NCI-H2171 (cell line): ENCODE results near the gene ARHGEF19.
"Not testable (repeated sequence)": the region's sequence is repeated elsewhere in the genome, so short reads cannot be mapped to it uniquely, and the experiment has no call there.

ENCODE experiments used
- DNase-seq: peaks from one replicate; lab custom pipeline; 2025; lab: John Stamatoyannopoulos, UW

The ARHGEF19 gene

DNA sequence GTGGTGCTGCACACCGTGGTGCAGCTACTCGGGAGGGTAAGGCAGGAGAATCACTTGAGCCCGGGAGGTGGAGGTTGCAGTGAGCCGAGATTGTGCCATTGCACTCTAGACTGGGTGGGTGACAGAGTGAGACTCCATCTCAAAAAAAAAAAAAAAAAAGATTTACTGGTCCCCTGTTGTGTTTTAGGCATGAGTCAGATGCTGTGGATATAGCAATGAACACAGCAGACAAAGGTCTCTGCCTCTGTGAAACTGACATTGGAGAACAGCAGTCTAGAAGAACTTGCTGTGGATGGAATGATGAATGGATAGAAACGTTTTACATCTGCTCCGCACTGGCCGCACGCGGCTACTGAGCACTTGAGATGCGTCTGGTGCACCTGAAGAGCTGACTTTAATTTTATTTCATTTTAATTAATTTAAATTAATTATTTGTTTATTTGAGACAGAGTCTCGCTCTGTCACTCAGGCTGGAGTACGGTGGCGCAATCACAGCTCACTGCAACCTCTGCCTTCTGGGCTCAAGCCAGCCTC, 32.1 kb downstream of the ARHGEF19 start:
- DNase-seq = no peak

DNA sequence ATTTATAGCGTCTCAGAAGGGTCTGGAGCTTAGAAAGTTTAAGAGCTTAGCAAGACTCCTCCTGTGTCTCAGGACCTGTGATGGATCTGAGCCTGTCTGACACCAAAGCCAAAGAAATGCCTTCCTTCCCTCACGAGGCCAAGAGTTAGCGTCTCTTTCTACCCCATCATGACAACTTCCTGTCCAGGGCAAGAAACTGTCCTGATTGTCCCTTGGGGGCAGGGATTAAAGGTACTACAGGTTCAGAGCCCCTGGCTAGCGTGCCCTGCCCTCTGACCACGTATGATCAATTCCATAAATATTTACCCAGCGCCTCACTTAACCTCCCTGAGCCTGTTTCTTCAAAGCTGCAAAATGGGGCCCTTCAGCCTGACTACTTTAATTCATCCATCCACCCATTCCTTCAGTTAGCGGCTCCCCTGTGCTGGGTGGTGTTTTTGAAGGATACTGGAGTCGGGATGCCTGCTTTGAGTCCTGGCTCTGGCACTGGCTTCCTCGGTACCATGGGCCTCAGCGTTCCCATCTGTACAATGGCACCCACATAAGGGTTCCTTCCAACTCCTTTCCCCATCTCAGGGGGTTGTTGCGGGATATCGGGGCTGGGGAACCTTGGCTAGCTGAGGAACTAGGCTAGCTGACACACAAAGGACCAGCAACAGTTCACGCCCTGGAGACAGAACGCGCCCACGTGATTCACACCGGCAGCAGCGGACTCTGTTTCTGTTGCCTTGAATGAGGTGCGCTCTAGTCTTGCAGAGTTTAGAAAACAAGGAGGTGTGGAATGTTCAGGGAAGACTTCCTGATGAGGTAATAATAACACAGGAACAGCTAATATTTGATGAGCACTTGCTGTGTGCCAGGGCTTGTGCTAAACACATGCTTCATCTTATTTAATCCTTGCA, 33.6 kb downstream of the ARHGEF19 start:
- no peak for DNase-seq

DNA sequence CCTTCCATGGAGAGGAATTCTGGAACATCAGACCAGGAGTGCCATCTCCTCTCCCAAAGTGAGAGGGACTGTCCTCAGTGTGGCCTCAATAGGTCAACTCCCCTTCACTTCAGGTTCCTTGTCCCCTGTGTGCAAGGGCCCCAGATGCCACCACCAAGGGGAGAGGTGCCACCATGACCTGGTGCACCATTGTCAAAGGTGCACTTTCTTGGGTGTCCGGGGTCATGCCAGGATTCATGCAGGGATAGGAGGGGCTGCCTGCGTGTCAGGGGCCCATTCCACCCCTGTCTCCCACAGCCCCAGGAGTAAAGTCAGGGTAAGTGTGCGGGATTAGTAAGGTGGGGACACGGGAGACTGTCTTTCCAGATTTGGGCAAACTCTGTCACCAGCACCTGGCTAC, 35.1 kb downstream of the ARHGEF19 start:
- no peak for DNase-seq

DNA sequence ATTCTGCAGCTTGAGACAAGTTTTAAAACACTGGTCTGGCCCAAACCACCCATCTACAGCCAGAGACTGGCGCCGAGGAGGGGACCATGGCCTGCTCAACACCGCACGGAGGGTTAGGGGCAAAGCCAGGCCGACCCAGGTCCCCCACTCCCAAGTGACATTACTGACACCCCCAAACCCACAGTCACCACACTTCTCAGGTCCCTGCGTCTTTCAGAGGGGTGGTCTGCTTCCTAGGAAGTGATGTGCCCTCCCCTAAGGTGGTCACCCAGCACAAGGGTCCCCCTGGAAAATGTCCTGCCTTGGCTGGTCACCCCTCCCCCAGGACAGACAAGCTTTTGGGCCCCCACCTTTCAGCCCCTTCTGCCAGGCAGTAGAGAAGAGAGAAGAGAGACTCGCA, 35.8 kb downstream of the ARHGEF19 start:
- DNase-seq = no peak

DNA sequence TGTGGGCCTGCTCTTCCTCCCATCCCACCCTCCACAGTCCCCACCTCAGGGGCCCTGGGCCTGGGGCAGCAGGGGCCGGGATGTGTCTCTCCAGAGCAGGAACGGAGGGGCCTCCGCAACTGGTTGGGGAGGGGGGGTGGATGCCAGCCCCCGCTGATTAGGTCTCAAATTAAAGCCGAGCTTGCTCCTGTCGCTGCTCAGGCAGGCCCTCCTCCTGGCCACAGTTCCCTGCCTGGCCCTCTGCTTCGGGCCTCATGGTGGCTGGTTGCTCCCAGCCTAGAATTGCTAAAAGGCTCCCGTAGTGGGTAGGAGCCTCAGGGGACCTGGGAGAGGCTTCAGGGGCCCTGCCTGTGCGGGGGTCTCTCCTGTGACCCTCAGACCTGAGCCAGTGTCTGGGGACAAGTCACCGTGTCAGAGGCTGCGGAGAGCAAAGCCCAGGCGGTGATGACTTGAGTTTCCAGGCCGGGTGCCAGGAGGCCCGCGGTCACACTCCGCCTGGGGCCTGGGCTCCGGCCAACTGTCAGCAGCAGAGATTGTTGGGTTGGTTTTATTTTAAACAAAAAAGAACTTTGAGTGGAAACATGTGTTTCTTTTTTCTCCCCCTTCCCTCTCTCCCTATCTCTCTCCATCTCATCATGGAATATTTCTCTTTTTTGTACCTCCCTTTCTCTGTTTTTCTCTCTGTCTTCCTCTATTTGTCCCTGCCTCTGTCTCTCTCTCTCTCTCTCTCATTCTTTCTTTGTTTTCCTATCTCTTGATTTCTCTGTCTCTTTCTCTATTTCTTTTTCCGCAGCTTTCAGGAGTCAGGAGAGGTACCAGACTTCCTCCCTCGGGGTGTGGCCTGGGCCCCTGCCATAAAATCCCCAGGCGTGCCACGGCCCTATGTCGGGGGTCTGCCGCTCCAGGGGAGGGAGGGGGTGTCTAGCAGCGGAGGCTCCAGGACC, 36.6 kb downstream of the ARHGEF19 start:
- no peak for DNase-seq

DNA sequence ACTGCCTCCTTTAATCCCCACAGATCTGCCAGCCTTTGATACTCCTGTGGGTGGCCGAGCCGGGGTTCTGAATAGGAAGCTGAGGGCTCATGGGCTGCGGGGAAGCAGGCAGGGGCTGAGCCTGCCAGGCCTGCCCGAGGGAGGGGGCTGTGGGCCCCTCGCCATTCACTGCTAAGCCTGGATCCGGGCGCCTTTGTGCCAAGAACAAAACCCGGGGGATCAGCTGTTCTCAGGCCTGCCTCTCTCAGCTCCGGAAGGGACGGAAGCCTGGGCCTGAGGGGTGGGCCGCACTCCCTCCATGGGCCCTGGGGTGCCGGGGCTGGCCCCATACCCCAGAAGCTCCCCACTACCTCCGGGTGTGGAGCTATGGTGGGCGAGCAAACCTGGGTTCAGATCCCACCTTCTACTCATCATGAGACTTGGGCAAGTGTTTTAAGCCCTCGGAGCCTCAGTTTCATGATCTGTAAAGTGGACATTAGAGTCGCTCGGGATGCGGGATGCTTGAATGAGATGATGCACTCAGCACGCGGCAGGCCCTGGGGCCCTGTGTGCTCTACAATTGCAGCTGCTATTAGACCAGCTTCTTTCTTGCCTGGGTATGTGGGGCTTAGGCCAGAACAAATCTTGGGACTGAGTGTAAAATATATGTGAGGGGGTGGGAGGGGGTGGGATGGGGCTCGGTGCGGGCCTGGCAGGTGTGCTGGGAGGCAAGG, 37.4 kb downstream of the ARHGEF19 start:
- DNase-seq = no peak

DNA sequence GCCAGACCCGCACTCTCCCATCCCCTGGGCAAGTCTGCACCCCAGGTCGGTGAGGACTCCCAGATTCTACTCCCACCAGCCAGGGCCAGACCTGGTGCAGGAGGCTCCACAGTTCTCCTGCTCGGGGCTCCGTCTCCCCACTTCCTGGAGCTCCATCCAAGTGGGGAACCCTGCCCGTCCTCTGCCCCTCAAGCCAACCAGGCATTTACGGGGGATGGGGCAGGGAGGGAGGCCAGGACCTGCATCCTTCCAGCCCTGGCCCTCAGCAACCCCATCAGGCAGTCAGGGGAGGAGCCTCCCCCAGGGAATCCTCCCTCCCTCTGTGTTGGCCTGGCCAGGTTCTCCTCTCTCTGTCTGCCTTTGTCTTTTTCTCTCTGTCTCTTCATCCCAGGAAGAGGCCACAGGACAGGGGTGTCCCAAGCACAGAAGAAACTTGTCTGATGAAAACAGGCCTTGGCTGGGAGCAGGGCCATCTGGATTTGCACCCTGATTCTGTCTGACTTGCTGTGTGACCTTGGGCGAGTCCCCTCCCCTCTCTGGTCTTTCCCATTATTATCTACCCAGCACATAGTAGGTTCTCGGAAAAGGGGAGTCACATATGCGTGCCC, 38.1 kb downstream of the ARHGEF19 start:
- DNase-seq = no peak

DNA sequence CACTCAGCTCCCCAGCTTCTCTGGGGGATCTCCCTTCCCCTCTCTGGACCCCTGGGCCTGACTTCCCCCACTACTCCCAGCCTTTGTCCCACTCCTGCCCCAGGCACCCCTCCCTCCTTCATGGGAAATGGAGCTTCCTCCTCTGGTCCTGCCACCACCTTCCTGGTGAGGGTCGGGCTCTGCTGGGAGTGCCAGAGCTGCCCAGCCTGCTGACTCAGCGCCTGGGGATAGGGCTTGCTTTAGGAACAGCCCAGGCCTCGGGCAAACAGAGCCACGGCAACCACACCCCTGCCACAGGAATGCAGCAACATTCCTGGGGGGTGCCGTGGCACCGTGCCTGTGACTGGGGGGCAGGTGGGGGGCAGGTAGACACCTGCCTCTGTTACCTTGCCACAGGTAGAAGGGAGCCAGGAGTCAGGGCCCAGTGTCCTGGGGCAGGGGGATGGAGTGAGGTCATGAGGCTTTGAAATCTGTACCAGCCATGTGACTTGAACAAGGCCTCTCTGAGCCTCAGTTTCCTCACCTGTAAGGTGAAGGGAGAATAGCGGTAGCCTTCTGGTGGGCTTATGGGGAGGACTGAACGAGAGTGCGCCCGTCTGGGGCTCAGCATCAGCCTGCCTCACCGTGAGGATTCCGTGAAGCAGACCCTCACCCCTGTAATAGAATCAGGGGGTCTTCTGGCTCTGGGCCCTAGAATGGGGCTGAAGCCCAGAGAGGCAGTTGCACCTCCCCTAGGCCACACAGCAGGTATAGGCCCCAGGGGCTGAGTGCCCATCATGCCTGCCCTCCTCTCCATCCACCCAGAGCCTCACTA, 38.8 kb downstream of the ARHGEF19 start:
- no peak for DNase-seq

DNA sequence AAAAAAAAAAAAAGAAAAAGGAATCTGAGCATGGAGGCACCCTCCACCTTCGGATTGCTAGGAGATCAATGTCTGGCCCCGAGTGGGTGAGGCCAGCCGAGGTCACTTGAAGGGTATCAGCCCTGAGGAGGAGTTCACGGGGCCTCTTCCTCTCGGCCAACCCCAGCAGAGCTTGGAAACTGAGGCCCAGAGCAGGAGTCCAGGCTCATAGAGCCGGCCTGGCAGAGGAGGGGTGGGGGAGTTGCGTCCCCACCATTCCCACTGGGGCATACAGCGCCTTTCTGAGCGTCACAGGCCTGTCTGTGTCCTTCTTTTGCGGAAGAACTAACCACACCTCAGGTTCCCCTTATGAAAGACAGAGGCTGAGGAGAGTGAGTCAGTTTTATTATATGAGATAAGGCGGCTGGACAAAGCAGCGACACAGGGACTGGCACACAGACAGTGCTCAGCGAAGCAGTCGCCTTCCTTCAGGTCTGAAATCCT, 39.4 kb downstream of the ARHGEF19 start:
- DNase-seq = no peak

DNA sequence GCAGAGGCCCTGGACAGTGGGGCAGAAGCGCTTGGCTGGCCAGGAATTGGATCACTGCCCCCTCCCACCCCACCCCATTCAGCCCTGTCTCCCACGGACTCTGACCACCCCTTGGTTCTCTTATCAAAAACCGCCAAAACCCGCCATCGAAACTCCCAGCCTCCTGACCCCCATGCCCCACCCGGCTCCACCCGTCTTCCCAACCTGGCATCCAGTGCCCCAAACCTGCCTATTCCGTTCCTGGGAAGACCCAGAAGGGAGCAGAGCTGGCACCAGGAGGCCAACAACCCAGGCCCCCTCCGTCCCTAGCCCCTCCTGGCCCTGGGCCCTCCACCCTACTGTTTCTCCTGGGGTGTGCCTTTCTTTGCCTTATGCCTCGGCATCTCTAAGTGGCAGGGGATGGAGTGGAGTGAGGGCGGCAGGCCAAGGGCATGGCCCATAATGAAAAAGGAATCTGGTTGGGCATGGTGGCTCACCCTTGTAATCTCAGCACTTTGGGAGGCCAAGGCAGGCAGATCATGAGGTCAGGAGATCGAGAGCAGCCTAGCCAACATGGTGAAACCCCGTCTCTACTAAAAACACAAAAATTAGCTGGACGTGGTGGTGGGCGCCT, 40.1 kb downstream of the ARHGEF19 start:
- no peak for DNase-seq

DNA sequence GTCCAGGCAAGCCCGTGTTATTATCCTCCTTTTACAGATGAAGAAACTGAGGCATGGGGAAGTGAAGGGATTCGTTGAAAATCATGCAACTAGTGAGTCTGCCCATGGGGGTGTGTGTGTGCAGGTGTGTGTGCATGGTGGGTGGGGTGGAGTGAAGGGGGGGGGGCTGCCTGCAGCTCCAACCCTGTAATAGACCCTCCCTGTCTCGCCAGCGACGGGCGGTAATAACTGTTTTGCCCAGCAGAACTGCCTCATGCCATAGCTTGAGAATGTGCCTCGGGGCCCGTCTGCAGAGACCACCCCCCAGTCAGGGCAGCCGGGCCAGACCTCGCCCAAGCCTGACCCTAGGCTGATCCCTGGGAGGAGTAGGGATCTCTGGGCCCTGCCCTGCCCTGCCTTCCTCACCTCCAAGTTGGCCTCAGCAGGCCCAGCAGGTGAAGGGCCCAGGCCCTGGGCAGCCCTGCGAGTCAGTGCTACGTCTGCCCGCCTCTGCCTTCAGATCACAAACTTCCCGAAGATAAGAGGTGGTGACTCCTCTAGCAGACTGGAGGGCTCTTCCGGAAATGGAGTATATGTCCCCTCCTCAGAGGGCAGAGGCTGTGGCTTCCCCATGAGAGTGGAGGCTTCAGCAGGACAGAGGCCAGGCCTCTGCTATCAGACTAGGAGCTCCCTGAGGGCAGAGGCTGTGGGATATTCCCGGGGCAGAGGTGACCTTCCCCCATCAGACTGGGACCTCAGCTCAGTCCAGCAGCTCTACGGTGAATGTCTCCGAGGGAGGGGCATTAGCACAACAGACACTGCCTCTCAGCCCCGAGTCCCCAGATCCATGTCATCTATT, 40.9 kb downstream of the ARHGEF19 start:
- DNase-seq = no peak

DNA sequence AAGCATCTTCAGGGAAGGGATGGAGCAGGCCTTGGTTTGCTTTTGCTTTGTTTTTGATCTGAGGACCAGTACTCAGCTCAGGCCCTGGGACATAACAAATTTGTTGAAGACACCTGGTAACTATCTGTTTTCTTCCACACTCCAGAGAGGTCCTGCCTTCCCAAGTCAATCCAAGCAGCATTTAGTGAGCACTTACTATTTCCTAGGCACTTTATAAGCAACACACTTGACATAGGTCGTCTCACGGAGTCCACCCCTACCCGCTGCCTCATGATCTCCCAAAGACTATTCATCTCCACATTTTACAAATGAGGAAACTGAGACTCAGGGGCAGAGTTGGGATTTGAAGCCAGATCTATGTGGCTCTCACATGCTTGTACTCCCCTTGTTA, 42.2 kb downstream of the ARHGEF19 start:
- DNase-seq = no peak

DNA sequence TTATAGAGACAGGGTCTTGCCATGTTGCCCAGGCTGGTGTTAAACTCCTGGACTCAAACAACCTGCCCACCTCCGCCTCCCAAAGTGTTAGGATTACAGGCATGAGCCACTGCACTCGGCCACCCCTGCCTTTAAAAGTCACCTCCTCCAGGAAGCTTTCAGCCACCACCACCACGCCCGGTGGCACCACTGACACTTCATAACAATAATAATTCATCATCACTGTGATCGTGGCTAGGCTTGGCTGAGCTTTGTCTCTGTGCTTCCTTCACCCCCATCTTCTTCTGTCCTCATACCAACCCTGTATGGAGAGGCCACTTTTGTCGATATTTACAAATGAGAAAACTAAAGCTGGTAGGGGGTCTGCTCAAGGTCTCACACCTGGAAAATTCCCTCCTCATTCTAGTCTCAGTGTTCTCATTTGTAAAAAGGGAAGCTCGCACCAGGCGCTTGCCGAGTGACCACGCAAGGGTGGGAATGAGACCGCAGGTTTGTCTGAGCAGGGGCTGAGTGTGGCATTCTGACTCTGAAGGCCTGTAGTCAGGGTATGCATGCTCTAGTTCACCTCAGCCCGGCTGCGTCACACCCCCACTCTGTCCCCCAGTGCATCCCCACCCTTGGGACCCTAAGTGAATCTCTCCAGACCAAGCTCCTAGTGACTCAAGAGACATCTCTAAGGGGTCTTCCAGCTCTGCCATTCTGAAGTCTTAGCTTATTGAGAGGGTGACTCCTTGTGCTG, 43.7 kb downstream of the ARHGEF19 start:
- no peak for DNase-seq

DNA sequence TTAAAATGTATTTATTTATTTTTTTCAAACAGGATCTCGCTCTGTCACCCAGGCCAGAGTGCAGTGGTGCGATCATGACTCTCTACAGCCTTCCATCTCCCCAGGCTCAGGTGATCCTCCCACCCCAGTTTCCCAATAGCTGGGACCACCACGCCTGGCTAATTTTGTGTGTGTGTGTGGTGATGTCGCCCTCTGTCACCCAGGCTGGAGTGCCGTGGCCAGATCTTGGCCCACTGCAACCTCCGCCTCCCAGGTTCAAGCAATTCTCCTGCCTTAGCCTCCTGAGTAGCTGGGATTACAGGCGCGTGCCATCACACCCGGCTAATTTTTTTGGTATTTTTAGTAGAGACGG, 44.3 kb downstream of the ARHGEF19 start:
- not testable (repeated sequence) for DNase-seq

DNA sequence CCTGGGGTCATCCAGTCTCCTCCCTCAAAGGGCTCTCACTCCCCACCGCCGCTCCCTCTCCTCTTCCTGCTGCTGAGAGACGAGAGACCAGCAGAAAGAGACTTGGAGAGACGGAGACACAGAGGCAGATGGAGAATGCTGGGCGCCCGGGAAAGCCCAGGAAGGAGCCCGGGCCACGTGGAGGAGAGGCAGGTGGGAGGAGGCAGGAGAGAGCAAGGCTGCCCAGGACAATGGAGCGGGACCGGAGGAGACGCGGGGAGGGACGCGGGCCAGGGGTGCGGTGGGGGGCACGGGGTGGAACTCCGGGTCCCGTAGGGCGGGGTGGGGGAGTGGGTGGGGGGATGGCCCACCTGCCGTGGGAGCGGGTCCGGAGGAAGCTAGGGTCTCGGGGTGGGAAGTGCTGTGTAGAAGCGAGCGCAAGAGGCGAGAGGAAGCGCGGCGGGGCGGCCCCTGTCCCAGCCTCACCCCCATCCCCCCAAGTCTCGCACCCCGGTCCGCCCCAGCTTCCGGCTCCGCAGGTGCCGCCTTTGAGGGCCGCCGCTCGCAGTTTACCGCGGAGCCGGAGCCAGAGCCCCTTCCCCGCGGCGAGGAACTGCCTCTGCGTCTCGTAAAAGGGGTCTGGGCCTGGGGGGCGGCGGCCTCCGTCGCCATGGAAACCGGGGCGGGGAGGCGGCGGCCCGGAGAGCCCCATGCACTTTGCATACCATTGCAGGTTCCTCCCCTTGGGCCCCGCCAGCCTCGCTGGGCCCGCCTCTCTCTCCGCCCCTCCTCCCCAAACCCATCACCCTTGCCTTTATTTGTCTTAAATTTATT, 44.9 kb downstream of the ARHGEF19 start:
- peak; percentile 58 for DNase-seq

DNA sequence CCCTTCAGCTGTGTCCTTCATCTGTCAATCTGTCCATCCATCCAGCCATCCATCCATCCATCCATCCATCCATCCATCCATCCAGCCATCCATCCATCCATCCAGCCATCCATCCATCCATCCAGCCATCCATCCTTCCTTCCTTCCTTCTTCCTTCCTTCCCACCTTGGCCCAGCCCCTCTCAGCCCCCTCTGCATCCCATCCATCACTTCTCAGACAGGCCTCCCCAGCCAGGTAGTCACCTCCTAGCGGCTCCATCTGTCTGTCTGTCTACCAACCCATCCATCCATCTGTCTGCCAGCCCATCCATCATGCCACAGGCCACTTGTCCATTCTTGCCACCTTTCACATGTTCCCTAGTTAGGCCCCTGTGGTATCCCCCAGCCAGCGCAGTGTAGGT, 46.3 kb downstream of the ARHGEF19 start:
- no peak for DNase-seq

DNA sequence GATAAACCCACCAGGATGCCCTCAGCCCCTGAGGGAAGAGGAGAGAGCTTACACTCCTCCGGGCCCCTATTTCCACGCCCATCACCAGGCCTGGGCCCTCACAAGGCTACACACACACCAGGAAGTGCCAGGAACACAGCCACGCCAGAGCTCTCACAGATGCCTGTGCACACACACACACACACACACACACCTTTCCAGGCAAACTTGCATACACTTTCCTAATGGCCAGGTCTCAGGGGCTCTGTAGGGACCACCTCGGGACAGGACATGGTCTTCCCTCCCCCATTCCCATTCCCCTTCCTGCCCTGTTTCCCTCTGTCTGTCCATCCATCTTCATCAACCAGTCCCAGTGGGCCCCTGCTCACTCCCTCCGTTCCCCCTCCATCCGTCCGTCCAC, 46.9 kb downstream of the ARHGEF19 start:
- no peak for DNase-seq

DNA sequence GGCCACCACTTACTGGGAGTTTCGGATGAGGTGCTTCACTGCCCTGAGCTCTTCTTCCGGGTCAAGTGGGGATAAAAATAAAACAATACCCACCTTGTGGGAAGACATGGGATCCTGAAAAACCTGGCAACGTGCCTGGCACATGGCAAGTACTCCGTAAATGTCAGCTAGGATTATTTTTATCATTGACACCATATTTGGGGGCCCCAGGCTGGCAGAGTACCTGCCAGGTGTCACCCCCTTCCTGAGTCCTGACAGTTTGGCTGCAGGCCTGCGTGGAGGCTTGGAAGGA, 47.4 kb downstream of the ARHGEF19 start:
- no peak for DNase-seq
